Islet of Langerhans (tissue), 1 donor: ENCODE measurements around the gene SSPN.

Experiments used
- FAIRE-seq: peaks from one replicate; lab custom pipeline; 2011; peaks lifted over from hg19 to GRCh38; lab: Jason Lieb, UNC

Gene SSPN, protein sequence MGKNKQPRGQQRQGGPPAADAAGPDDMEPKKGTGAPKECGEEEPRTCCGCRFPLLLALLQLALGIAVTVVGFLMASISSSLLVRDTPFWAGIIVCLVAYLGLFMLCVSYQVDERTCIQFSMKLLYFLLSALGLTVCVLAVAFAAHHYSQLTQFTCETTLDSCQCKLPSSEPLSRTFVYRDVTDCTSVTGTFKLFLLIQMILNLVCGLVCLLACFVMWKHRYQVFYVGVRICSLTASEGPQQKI

GRCh38 chr12:26195250-26195640, at the start of gene SSPN:
SSPN (plus strand) TSS chr12:26195573; CDS start chr12:26195673, 100 bp downstream.
- no peak for FAIRE-seq

DNA sequence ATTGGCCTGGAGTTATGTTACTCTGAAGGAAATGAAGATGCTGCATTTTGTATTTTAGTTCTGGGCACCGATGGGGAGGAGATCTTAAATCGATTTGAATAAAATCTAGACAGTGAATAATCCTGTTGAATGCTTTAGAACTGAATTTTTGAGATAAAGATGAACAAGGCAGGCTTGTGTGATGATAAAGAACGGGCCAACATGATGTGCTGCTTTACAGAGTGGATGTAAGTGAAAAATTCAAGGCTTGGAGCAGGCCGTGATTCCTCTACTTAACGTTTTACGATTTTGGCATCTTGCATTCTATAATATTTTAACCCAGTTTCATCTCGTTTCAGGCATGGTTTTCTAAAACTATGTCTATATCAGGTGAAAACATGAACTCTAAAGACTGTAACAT, 47.1 kb upstream of the SSPN start:
- FAIRE-seq = no peak

DNA sequence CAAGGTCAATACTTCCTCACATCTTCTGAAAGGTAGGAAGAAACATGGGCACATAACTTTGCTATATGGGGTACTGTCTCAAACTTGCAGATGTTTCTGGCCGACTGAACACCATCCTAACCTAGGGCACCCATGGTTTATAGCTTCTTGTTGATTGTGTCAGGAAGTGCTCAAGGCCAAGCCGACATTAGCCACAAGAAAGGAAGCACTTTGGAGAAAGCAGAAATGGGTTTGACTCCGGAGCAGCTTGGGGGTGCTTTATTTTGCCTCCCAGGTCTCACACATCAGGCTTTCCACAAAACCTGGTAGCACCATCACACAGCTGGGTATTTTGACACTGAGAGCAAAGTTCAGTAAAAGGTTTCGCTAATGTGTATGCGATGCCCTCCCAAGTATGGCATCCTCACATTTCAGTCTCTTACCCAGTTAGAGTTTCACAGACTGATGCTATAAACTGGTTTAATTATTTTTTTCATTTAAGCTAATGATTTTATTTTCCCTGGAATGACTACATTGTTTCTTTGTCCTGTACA, 45.3 kb upstream of the SSPN start:
- no peak for FAIRE-seq

DNA sequence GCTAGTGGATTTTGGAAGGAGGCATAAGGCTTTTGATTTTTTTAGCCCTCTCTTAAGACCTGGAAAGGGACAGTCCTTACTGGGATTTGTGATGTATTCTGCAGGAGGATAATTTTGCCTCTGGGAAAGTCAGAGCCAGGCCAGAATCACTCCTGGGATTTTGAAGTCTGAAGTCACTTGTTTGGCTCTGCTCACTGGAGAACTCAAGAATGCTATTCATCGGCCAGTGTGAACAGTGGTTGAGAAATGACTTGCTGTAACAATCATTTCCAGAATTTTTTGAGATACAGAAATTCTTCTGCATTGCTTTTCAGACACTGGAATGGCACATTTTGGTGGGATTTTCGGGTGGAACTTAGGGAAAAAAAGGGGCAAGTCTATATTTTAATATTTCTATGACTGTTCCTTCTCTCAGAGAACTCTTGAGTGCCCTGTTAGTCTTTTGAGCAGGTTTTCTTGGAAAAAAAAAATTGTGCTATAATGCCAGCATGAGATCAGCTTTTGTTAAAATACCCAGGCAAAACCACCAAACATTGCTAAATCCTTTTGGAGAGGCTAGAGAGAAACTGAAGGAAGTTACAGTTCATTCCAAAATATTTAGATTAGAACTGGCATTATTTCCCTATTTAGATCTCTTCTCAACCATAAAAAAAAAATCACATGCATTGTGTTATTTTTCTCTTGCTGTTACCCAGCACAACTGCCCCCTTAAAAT, 44.5 kb upstream of the SSPN start:
- no peak for FAIRE-seq

- no peak for FAIRE-seq
These were observed 42.8 kb upstream of the SSPN start for GRCh38 chr12:26152507-26153102.

- FAIRE-seq = peak; percentile 86
These were observed 41.8 kb upstream of the SSPN start for GRCh38 chr12:26153421-26154154.

- FAIRE-seq = no peak
These were observed 39.0 kb upstream of the SSPN start for GRCh38 chr12:26156201-26156871.

DNA sequence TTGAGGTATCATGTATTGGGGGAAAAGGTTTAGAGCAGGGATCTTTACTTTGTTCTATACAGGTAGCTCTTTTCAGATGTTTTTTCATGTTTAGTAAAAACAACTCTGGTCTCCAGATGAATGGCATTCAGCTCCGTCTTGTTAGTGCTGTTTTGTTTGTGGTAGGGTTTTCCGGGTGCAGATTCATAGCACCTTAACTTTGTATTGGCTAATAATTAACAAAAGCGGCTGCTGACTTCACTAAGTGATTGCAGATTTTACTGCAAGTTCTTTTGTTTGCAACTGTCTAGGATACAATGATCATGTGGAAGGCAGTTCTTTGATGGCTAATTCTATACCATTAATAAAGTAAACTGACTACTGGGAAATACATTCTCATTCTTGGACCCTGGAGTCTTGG, 38.4 kb upstream of the SSPN start:
- peak; percentile 86 for FAIRE-seq

DNA sequence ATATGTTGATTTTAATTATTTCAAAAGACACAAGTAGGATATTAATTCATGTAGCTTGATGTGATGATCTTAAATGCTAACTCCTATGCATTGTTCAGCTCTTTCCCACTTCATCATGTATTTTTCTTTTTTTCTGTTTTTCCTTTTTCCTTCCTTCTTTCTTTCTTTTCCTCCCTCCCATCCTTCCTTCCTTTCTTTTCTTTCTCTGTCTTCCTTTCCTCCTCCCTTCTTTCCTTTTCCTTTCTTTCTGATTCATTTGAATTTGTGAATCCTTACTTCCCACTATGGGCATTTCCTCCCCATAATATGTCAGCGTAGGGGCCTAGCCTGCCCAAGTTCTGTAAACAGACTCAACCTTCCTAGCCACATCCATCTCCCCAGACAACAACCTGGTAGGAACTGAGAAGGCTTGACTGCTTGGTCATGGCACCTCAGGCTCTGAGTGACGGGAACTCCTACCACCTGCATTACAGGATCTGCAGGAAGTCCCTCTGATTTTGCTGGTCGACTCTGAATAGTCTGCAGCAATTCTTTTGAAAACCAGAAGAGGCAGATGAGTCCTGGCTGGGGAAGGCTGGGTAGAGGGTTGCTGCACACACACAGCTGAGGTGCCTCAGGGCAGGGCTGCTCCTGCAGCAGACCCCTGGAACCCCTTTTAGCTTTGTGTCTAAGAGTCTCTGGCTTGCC, 37.2 kb upstream of the SSPN start:
- no peak for FAIRE-seq

GRCh38 chr12:26162174-26162573, 33.2 kb upstream of the SSPN start:
- FAIRE-seq = no peak

GRCh38 chr12:26162905-26163304, 32.5 kb upstream of the SSPN start:
- FAIRE-seq = no peak

DNA sequence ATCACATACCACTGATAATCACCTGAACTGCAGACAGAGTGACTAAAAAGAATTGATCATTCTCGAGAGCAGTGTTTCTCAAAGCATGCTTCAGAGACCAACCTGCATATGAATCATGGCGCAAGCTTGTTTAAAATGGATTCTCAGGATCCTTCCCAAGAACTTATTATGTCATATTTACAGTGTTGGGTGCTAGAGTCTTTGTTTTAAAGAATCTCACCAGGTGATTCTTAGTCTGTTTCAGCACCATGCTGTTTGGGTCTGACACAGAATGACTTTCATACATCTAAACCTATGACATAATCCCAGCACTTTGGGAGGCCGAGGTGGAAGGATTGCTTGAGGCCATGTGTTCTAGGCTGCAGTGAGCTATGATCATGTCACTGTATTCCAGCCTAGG, 31.3 kb upstream of the SSPN start:
- FAIRE-seq = no peak

DNA sequence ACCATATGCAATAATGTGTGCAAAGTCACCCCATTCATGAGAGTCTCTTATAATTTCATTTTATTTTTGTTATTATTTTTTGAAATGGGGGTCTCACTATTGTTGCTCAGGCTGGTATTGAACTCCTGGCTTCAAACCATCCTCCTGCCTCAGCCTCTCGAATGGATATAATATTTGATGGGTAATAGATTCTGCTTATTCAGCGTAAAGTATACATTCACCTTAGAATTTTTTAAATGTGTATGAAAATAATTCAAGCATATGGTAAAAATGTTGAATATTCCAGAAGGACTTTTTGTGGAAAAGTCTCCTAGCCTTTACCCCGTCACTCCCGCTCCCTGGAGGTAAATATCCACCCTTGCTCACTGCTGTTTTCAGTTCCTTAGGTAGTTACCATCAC, 23.4 kb upstream of the SSPN start:
- no peak for FAIRE-seq

DNA sequence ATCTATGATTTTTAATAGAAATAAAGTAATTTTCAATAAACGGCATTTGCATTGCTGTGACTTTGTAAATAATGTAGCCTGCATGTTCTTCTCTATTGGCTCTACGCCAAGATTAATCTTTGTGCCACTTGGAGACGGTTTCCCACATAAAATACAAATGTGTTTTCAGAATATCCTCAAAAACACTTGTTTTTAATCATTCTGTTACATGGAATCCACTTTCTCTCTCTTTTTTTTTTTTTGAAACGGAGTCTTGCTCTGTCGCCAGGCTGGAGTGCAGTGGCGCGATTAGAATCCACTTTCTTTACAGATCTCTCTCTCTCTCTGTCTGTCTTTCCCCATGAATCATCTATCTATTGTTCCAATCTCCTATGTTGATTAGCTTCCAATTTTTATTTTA, 22.8 kb upstream of the SSPN start:
- FAIRE-seq = no peak

GRCh38 chr12:26172946-26173552, 22.3 kb upstream of the SSPN start:
- no peak for FAIRE-seq

DNA sequence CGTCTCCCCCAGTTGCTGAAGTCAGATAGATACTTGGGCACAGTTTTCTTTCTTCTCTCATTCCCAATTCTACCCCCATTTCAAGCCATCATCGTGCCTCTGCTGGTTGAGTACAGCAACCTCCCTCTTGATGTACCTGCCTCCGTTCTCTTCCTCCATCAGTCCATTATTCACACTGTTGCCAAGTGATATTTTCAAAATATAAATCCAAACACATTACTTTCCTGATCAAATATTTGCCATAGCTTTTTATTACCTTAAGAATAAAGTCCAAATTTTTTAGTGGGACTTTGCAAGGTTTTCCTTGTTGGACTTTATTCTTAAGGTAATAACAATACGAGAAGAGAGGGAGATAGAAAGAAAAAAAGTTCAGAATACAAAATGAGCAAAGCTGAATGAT, 18.6 kb upstream of the SSPN start:
- FAIRE-seq = no peak

DNA sequence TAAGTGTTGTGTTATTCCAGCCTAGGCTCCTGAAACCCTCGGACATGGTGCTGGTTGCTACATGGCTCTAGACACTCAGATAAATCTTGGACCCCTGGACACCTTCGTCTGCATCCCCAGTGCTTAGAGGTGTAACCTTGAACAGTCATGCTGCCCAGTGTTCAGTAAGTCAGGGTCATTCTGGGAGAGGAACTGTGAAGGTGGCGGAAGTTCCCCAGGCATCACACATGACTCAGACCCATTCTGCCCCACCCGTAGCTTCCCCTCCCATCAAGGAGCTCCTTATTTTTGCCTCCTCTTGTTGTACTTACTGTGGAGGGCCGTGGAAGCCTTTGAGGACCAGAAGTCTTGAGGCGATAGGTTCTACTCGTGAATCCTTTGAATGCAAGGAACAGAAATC, 18.1 kb upstream of the SSPN start:
- FAIRE-seq = no peak

DNA sequence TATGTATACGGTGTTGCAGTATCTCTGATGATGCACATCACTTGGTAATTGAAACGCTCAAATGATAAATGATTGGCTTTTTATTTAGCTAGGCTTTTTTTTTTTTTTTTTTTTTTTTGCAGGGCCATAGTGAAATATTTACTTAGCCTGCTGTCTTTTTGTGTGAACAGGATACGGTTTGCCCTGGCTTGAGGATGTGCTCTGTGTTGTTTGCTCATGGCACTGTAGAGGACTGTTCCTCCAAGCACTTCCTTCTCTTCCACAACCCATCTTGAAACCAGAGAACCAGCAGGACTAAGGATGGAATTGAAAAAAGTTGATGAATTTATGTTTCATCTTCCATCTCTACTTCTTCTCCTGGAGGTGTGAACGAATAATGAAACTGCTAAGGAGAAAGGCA, 15.5 kb upstream of the SSPN start:
- no peak for FAIRE-seq

GRCh38 chr12:26182377-26182776, 13.0 kb upstream of the SSPN start:
- no peak for FAIRE-seq

GRCh38 chr12:26185532-26186320, 9.6 kb upstream of the SSPN start:
- FAIRE-seq = no peak
